Kidney (tissue), 14 donors: ENCODE data around the gene ADARB2. TPM values are rescaled to one million over a fixed set of nuclear protein-coding genes. Genes with fewer than 3 reads are reported as not detected.

Experiments used
- DNase-seq, 5 donors: peaks; one replicate each; pipeline ENCODE4 v3.0.0-alpha.2; 2013 to 2020
- FAIRE-seq: peaks from 2 replicates; lab custom pipeline; 2012; peaks lifted over from hg19 to GRCh38; lab: Jason Lieb, UNC
- H3K27ac ChIP-seq, 2 donors: one replicate each; pipeline ENCODE4 v1.7.0; 2013; ENCODE audit warnings: low read depth in 2 of 2, low read length in 2 of 2, inconsistent platforms in 1 of 2
- H3K27me3 ChIP-seq: one replicate; pipeline ENCODE4 v1.7.1; 2013; ENCODE audit warnings: low read length, inconsistent platforms; ENCODE audit not compliant: control insufficient read depth, insufficient read depth
- H3K36me3 ChIP-seq, 3 donors: one replicate each; pipeline versions ENCODE4 v1.7.0 to v1.7.1; 2013; ENCODE audit warnings: low read length in 3 of 3, control low read depth in 1 of 3, inconsistent platforms in 1 of 3; ENCODE audit not compliant: insufficient read depth in 3 of 3, control insufficient read depth in 2 of 3
- H3K4me1 ChIP-seq, 3 donors: one replicate each; pipeline versions ENCODE4 v1.7.0 to v1.7.1; 2013; ENCODE audit warnings: low read length in 3 of 3, inconsistent platforms in 1 of 3, low read depth in 1 of 3; ENCODE audit not compliant: control insufficient read depth in 2 of 3, insufficient read depth in 2 of 3
- H3K4me3 ChIP-seq, 3 donors: one replicate each; pipeline versions ENCODE4 v1.7.0 to v1.8.1; 2013; ENCODE audit warnings: low read length in 3 of 3, control low read depth in 1 of 3, inconsistent platforms in 1 of 3
- H3K9ac ChIP-seq, 3 donors: one replicate each; pipeline versions ENCODE4 v1.7.0 to v1.7.1; 2013; ENCODE audit warnings: low read length in 3 of 3, control low read depth in 1 of 3, inconsistent platforms in 1 of 3
- H3K9me3 ChIP-seq, 3 donors: one replicate each; pipeline versions ENCODE4 v1.7.0 to v1.7.1; 2013; ENCODE audit warnings: low read length in 3 of 3, control low read depth in 1 of 3, inconsistent platforms in 1 of 3; ENCODE audit not compliant: control insufficient read depth in 2 of 3, insufficient read depth in 1 of 3
- CTCF ChIP-seq: IDR thresholded peaks from 3 replicates; pipeline ENCODE4 v1.5.1; 2012; ENCODE audit warnings: mild to moderate bottlenecking, moderate library complexity, borderline replicate concordance; ENCODE audit not compliant: insufficient read depth; ENCODE audit errors: extremely low read depth
- intact Hi-C: fragments of 100-400 bp; cut with DNase I; formaldehyde crosslinking; loops from one replicate; pipeline ENCODE4 v1.11.1; 2022
- polyA plus RNA-seq: library from polyadenylated mRNA; stranded (reverse); fragments of 350-450 nt; fragmentation: Illumina TruSeq; extraction: RNeasy Lipid Tissue Mini Kit (QIAGEN cat#74804); gene quantifications from one replicate; pipeline ENCODE4 v1.2.3, GENCODE V29; 2014; ENCODE audit warnings: low read depth, low replicate concordance; ENCODE audit not compliant: insufficient read depth
- total RNA-seq: library from RNA; stranded (reverse); fragmentation: NEBNext Ultra II Directional; extraction: Animal tissue kit (Norgen Biotek cat#: 25700); gene quantifications from one replicate; pipeline ENCODE4 v1.2.1, GENCODE V29; 2021
- donor health status: control.
- donor health status: control.
- donor health status: control.
- donor health status: control.
- donor health status: control.
- donor health status: DM: yes; HTN: yes; CAD: no.
- donor health status: Normal renal cell carcinoma (clear cell type).

ADARB2 gene
- total and polyA plus RNA-seq, 2 donors from 2014 or later = 1.0 to 1.3 TPM

- H3K27ac ChIP-seq = no peak overlapping the region
- TF ChIP-seq CTCF = no peak
- H3K4me1 ChIP-seq = no peaks in the 10 kb centered on the region
- H3K4me3 ChIP-seq = no peak overlapping the region
- H3K36me3 ChIP-seq = no peaks in the 10 kb centered on the region
- DNase-seq (peak in 3 of 5 donors; percentile 6 to 44 (median 18)), FAIRE-seq (no peak)
- intact Hi-C loops = no loop called here
- no peaks in the 10 kb centered on the region for H3K9me3 ChIP-seq
- no peaks in the 10 kb centered on the region for H3K27me3 ChIP-seq
- H3K9ac ChIP-seq = no peak overlapping the region
These were observed 107.8 kb downstream of the ADARB2 start for GRCh38 chr10:1629326-1630198.

GRCh38 chr10:1628757-1629156, 108.6 kb downstream of the ADARB2 start:
- Histone ChIP-seq H3K9me3 (no peaks in the 10 kb centered on the region), H3K9ac (no peak overlapping the region), H3K36me3 (no peaks in the 10 kb centered on the region), H3K27me3 (no peaks in the 10 kb centered on the region), H3K4me1 (no peaks in the 10 kb centered on the region), H3K4me3 (no peak overlapping the region), H3K27ac (no peak overlapping the region)
- intact Hi-C loops = no loop called here
- FAIRE-seq (no peak), DNase-seq (peak in 1 of 5 donors; percentile 42)
- TF ChIP-seq CTCF = no peak

- Histone ChIP-seq H3K27ac (no peak overlapping the region), H3K9me3 (no peaks in the 10 kb centered on the region), H3K27me3 (no peaks in the 10 kb centered on the region), H3K36me3 (no peaks in the 10 kb centered on the region), H3K4me1 (no peaks in the 10 kb centered on the region), H3K9ac (no peak overlapping the region), H3K4me3 (no peak overlapping the region)
- intact Hi-C loops = no loop called here
- FAIRE-seq (no peak), DNase-seq (peak in 1 of 5 donors; percentile 53)
- no peak for TF ChIP-seq CTCF
These were observed 109.4 kb downstream of the ADARB2 start for GRCh38 chr10:1627945-1628344.
